HG03103 (cell line): ENCODE results near the gene SOD2.
A peak's percentile ranks its signal among the peaks of the same experiment; 100 is the strongest.
"Not testable (repeated sequence)": the region's sequence is repeated elsewhere in the genome, so short reads cannot be mapped to it uniquely, and the experiment has no call there.

Experiments used
- ATAC-seq: cut with Tn5 transposase; IDR thresholded peaks from one replicate; pipeline ENCODE4 v1.9.1; 2021; ENCODE audit warnings: low read depth; ENCODE audit not compliant: unreplicated experiment

Gene SOD2

GRCh38 chr6:159693128-159693893, at the start of gene SOD2:
Gene SOD2 (minus strand): TSS chr6:159693241. CDS start chr6:159693167, 74 bp downstream.
- peak; percentile 68 for ATAC-seq

- ATAC-seq, result no peak
Observed at GRCh38 chr6:159742165-159742564, 49.1 kb upstream of the SOD2 start.

- no peak for ATAC-seq
Observed at GRCh38 chr6:159739341-159739740, 46.3 kb upstream of the SOD2 start.

GRCh38 chr6:159736908-159737307, 43.9 kb upstream of the SOD2 start:
- no peak for ATAC-seq

- ATAC-seq, result not testable (repeated sequence)
Observed at GRCh38 chr6:159733395-159733794, 40.4 kb upstream of the SOD2 start.

GRCh38 chr6:159732550-159732949, 39.5 kb upstream of the SOD2 start:
- ATAC-seq, result not testable (repeated sequence)

- no peak for ATAC-seq
Observed at GRCh38 chr6:159730332-159730676, 37.3 kb upstream of the SOD2 start.

GRCh38 chr6:159729598-159730331, 36.7 kb upstream of the SOD2 start:
- ATAC-seq, result peak; percentile 25

- no peak for ATAC-seq
Observed at GRCh38 chr6:159728531-159728964, 35.5 kb upstream of the SOD2 start.

- peak; percentile 26 for ATAC-seq
Observed at GRCh38 chr6:159727717-159728445, 34.8 kb upstream of the SOD2 start.

- peak; percentile 70 for ATAC-seq
Observed at GRCh38 chr6:159726918-159727716, 34.1 kb upstream of the SOD2 start, which contains the start of gene WTAP. Gene WTAP (plus strand): TSS chr6:159727506. CDS start chr6:159736266, 8,760 bp downstream.

GRCh38 chr6:159726255-159726917, 33.3 kb upstream of the SOD2 start:
- no peak for ATAC-seq

GRCh38 chr6:159725208-159725607, 32.2 kb upstream of the SOD2 start:
- not testable (repeated sequence) for ATAC-seq

- no peak for ATAC-seq
Observed at GRCh38 chr6:159724778-159725177, 31.7 kb upstream of the SOD2 start.

- ATAC-seq, result no peak
Observed at GRCh38 chr6:159723259-159723658, 30.2 kb upstream of the SOD2 start.

GRCh38 chr6:159722655-159723054, 29.6 kb upstream of the SOD2 start:
- ATAC-seq, result no peak

- ATAC-seq, result not testable (repeated sequence)
Observed at GRCh38 chr6:159721981-159722380, 28.9 kb upstream of the SOD2 start.

- no peak for ATAC-seq
Observed at GRCh38 chr6:159720708-159721107, 27.7 kb upstream of the SOD2 start.

GRCh38 chr6:159719287-159719686, 26.2 kb upstream of the SOD2 start:
- no peak for ATAC-seq

GRCh38 chr6:159718634-159719033, 25.6 kb upstream of the SOD2 start:
- ATAC-seq, result no peak
